Caco-2 (cell line): ENCODE measurements around the gene PHTF1. TPM values are rescaled to one million over a fixed set of nuclear protein-coding genes. Genes with fewer than 3 reads are reported as not detected.

Experiments
- BruUV-seq: library from RNA; stranded (reverse); fragments of 400-500 nt; replicated peaks from 2 replicates; lab custom pipeline; 2021; lab: Mats Ljungman, UMichigan
- CTCF ChIA-PET: fragments of 300-600 bp; sonication (Branson Sonifier 250); formaldehyde crosslinking; loops from one replicate; lab custom pipeline; 2022; ENCODE audit warnings: antibody characterized with exemption; lab: Charles Lee
- POLR2A ChIA-PET: fragments of 300-600 bp; sonication (Branson Sonifier 250); formaldehyde crosslinking; loops from one replicate; lab custom pipeline; 2022; ENCODE audit warnings: antibody characterized with exemption; lab: Charles Lee
- DNase-seq, 2 experiments: peaks; one replicate each; pipeline versions ENCODE4 v3.0.0 to v3.0.0-alpha.2; 2020 to 2022
- H3K27me3 ChIP-seq: replicated peaks from 2 replicates; pipeline ENCODE4 v1.6.0; 2011; ENCODE audit warnings: low read length; ENCODE audit not compliant: control insufficient read depth, insufficient read depth
- H3K36me3 ChIP-seq: 2 replicates; pipeline ENCODE4 v1.5.1; 2011; ENCODE audit warnings: low read length; ENCODE audit not compliant: control insufficient read depth, insufficient read depth
- H3K4me1 ChIP-seq: fragments of 250-450 bp; sonication (Bioruptor Pico); 2 replicates; pipeline ENCODE4 v1.5.1; 2020; ENCODE audit warnings: mild to moderate bottlenecking
- H3K4me3 ChIP-seq: 2 replicates; pipeline ENCODE4 v1.5.1; 2011; ENCODE audit warnings: low read depth, mild to moderate bottlenecking, control low read depth, low read length
- H3K9me3 ChIP-seq: fragments of 250-450 bp; sonication (Bioruptor Pico); 2 replicates; pipeline ENCODE4 v1.5.1; 2020; ENCODE audit warnings: mild to moderate bottlenecking, moderate library complexity
- H3K27ac Mint-ChIP-seq: one replicate; pipeline ENCODE4 v1.8.0; 2022; ENCODE audit warnings: mixed read lengths; ENCODE audit not compliant: unreplicated experiment
- H3K27me3 Mint-ChIP-seq: one replicate; pipeline ENCODE4 v1.8.0; 2022; ENCODE audit warnings: mixed read lengths; ENCODE audit not compliant: insufficient read depth, unreplicated experiment
- H3K36me3 Mint-ChIP-seq: one replicate; pipeline ENCODE4 v1.8.0; 2022; ENCODE audit warnings: mild to moderate bottlenecking, mixed read lengths; ENCODE audit not compliant: insufficient read depth, unreplicated experiment
- H3K4me1 Mint-ChIP-seq: one replicate; pipeline ENCODE4 v1.8.0; 2022; ENCODE audit warnings: low read depth, mixed read lengths; ENCODE audit not compliant: unreplicated experiment
- H3K4me3 Mint-ChIP-seq: one replicate; pipeline ENCODE4 v1.8.0; 2022; ENCODE audit warnings: mild to moderate bottlenecking, moderate library complexity, mixed read lengths; ENCODE audit not compliant: unreplicated experiment
- H3K9me3 Mint-ChIP-seq: one replicate; pipeline ENCODE4 v1.8.0; 2022; ENCODE audit warnings: mixed read lengths; ENCODE audit not compliant: unreplicated experiment
- CTCF ChIP-seq, 2 experiments: fragments of 200-600 bp in 1 of 2; IDR thresholded peaks; 1 replicate in 1 of 2; 2 replicates in 1 of 2; pipeline versions ENCODE4 v1.5.1 to v1.8.0; 2011 to 2022; ENCODE audit warnings: antibody characterized with exemption in 1 of 2, control low read depth in 1 of 2, inconsistent platforms in 1 of 2, low read depth in 1 of 2, low read length in 1 of 2, mild to moderate bottlenecking in 1 of 2, moderate library complexity in 1 of 2; ENCODE audit not compliant: insufficient read depth in 1 of 2, severe bottlenecking in 1 of 2, unreplicated experiment in 1 of 2
- intact Hi-C: fragments of 100-400 bp; cut with micrococcal nuclease; formaldehyde crosslinking; loops from one replicate; pipeline ENCODE4 v1.10.0; 2022; ENCODE audit not compliant: unreplicated experiment
- total RNA-seq: library from RNA; stranded (reverse); gene quantifications from 2 replicates; pipeline ENCODE4 v1.2.3, GENCODE V29; 2022

PHTF1 gene
- total RNA-seq, 1 experiment from 2014 or later, result 10.4 TPM

- Mint-ChIP-seq H3K36me3 (peaks cover 28% of the 10 kb centered on the region), H3K4me1 (peaks cover 28% of the 10 kb centered on the region), H3K9me3 (no peaks in the 10 kb centered on the region), H3K4me3 (no peak overlapping the region), H3K27ac (no peak overlapping the region), H3K27me3 (no peaks in the 10 kb centered on the region)
- Histone ChIP-seq H3K36me3 (no peaks in the 10 kb centered on the region; the same call in 1 of the 2 replicates), H3K4me3 (no peak overlapping the region), H3K4me1 (peaks cover 14% of the 10 kb centered on the region; the same call in 1 of the 2 replicates), H3K27me3 (no peaks in the 10 kb centered on the region), H3K9me3 (no peaks in the 10 kb centered on the region)
- intact Hi-C loops, result loop anchor here (5.0 kb wide), 2 partner anchors 283 to 603 kb away; partner anchors contain the start of genes LRIG2 and MAGI3
- DNase-seq, result no peak
- CTCF ChIA-PET, result no interaction called here
- POLR2A ChIA-PET, result no interaction called here
- no peak for TF ChIP-seq CTCF (IDR thresholded peaks at IDR 0.05; ENCODE audit: insufficient read depth in 1 of 2, low read depth in 1 of 2, low read length in 1 of 2, severe bottlenecking in 1 of 2, unreplicated experiment in 1 of 2)
- no TSS peak for BruUV-seq
These were observed 84.0 kb downstream of the PHTF1 start for GRCh38 chr1:113675302-113675701.

- H3K9me3 Mint-ChIP-seq, result no peaks in the 10 kb centered on the region
- BruUV-seq, result no TSS peak
- DNase-seq, result no peak
- Histone ChIP-seq H3K9me3 (no peaks in the 10 kb centered on the region), H3K27me3 (no peaks in the 10 kb centered on the region), H3K36me3 (no peaks in the 10 kb centered on the region; the same call in 1 of the 2 replicates), H3K4me3 (no peak overlapping the region), H3K4me1 (peaks cover 17% of the 10 kb centered on the region; the same call in 1 of the 2 replicates)
- no peak for TF ChIP-seq CTCF (IDR thresholded peaks at IDR 0.05; ENCODE audit: insufficient read depth in 1 of 2, low read depth in 1 of 2, low read length in 1 of 2, severe bottlenecking in 1 of 2, unreplicated experiment in 1 of 2)
- ChIA-PET POLR2A (no interaction called here), CTCF (no interaction called here)
- H3K27ac Mint-ChIP-seq, result no peak overlapping the region
- H3K36me3 Mint-ChIP-seq, result peaks cover 23% of the 10 kb centered on the region
- H3K4me3 Mint-ChIP-seq, result no peak overlapping the region
- intact Hi-C loops, result no loop called here
- H3K4me1 Mint-ChIP-seq, result peaks cover 28% of the 10 kb centered on the region
- H3K27me3 Mint-ChIP-seq, result no peaks in the 10 kb centered on the region
These were observed 84.7 kb downstream of the PHTF1 start for GRCh38 chr1:113674591-113674990.

GRCh38 chr1:113672491-113672890, 86.8 kb downstream of the PHTF1 start:
- no TSS peak for BruUV-seq
- DNase-seq, result no peak
- Mint-ChIP-seq H3K36me3 (peaks cover 13% of the 10 kb centered on the region), H3K27ac (no peak overlapping the region), H3K4me3 (no peak overlapping the region), H3K9me3 (no peaks in the 10 kb centered on the region), H3K4me1 (peaks cover 24% of the 10 kb centered on the region), H3K27me3 (no peaks in the 10 kb centered on the region)
- Histone ChIP-seq H3K4me1 (peaks cover 17% of the 10 kb centered on the region; the same call in 1 of the 2 replicates), H3K36me3 (no peaks in the 10 kb centered on the region; the same call in 1 of the 2 replicates), H3K4me3 (no peak overlapping the region), H3K9me3 (no peaks in the 10 kb centered on the region), H3K27me3 (no peaks in the 10 kb centered on the region)
- ChIA-PET CTCF (no interaction called here), POLR2A (no interaction called here)
- intact Hi-C loops, result no loop called here
- no peak for TF ChIP-seq CTCF (IDR thresholded peaks at IDR 0.05; ENCODE audit: insufficient read depth in 1 of 2, low read depth in 1 of 2, low read length in 1 of 2, severe bottlenecking in 1 of 2, unreplicated experiment in 1 of 2)
